ENCODE results near the gene KIRREL3.

KIRREL3 gene

DNA sequence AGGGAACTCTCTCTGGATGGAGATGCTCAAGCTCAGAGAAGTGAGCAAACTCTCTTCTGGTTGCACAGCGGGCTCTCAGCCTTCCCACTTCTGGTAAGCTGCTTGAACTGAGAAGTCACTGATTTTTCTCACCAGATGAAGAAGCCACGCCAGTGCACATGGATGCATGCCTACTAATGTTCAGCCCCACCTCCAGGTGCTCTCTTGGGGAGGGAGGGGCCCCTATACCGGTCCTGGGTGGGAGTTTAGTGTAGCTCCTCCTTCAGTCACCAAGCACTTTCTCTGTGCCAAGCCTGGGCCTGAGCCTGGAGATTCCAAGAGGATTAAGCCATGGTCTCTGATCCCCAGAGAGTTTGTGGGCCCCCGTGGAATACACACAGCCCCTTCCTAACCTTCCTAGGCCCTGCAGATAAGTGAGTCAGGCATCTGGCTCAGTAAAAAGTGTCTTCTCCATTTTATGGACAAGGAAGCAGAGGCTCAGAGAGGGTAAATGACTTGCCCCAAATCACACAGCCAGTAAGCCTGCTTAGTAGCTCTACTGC lies 502.9 kb downstream of the KIRREL3 start:
- DNase-seq = no peak

- no peak for DNase-seq
These were observed 503.8 kb downstream of the KIRREL3 start for GRCh38 chr11:126496576-126497337.

DNA sequence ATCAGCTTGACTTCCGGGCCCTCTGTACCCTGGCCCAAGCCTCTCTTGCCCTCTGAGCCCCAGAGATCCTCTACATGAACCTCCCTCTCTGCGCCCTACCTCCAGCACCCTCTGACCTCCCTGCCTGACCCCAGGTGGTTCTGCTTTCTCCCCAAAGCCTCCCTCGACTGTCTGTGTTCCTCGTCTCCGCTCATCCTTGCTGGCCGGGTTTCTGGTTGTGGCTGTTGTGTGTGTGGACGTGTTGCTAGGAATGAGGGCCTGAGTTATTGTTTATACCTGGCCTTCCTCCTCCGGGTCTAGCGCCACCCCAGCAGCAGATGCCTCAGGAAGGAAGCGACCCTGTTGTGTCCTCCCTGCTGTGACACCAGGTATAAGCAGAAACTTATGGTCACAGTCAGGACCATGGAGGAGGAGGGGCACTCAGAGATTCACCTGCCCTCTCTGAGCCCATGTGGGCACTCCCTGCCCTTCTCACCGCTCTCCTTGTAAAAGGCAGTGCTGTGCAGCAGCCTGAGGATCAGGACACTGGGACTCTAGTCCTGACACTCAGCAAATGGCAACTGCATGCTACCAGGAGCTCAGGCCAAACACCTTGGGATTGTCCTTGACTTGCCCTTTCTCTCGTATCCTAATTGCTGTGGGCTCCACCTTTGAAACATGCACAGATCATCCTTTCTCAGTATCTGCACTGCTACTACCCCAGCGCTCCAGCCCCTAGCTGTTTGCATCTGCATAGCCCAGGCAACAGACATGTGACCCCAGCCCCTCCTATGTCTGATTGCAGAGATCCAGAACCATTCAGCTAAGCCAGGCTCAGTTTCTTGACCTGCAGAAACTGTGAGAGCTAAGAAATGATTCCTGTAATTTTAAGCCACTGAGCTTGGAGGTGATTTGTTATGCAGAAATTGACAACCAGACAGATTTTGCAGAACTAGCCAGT lies 505.0 kb downstream of the KIRREL3 start:
- DNase-seq = no peak

GRCh38 chr11:126494831-126495230 lies 505.7 kb downstream of the KIRREL3 start:
- DNase-seq = no peak

- DNase-seq = no peak
These were observed 508.1 kb downstream of the KIRREL3 start for GRCh38 chr11:126492331-126493082.

DNA sequence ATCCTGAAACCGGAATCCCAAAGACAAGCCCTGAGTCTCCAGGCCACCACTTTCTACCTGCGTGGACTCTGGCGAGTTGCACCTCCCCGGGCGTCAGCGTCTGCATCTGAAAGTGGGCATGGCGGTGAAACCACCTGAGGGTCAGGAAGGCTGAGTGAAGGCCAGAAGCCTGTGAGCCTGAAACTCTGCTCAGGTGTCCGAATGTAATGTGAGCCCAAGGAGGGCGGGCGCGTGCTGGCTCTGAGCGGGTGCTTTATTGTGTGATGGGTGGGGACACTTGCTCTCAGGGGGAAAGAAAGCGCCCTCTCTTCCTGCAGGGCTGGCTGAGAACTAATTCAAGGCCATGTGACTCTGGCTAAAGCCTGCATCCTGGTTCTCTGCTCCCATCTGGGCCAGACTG lies 509.5 kb downstream of the KIRREL3 start:
- no peak for DNase-seq

DNA sequence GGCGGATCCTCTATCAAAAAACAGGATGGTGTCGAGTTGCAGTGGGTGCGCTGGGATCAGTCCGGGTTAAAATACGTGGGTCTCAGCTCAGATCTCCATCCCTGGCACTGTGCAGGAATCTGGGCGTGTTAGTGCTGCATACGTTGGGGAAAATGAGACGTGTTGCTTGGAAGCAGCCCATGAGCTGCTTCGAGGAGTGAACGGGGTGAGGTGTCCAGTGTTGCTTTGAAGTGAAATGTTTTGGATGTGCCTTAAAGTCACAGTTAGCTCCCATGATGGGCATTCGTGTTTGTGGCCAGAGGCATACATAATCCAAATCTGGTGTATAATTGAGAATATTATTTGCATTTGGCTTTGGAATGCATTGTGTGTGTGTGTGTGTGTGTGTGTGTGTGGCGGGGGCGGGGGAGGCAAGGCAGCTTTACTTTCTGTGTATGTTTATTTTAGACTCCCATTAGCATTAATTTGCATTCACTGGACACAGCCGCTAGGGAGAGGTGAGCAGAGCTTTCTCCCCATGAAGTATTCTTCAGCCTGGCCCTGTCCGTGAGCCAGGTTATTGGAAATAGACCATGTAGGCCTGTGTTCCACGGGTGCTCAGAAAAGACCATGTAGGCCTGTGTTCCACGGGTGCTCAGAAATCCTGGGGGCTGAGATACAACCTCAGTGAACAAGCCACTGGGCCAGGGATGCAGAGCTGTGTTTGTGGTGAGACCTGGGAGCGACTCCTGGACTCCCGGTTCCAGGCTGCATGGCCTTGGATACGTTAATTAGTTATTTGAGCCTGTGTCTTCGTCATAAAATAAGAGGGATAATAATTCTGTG lies 510.5 kb downstream of the KIRREL3 start:
- DNase-seq = no peak

- no peak for DNase-seq
These were observed 511.8 kb downstream of the KIRREL3 start for GRCh38 chr11:126488591-126489370.

DNA sequence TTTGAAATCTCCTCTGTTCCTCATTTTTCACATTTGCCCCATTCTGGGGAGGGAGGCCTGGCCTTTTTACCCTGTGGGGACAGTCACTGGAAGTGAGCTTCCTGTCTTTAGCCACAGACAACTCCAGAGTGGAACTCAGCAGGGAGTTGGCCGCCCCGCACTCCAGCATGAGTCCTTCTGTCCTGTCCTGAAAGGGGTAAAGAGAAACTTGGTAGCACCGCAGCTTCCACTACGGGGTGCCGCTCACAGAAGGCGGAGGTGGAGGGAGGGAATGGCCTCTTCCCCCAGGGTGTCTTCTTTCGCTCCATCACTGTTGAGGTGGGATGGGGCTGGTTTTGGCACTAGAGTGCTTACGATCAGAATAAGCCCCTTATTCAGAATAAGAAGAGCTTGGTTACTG lies 512.9 kb downstream of the KIRREL3 start:
- DNase-seq = no peak

GRCh38 chr11:126485986-126486635 lies 514.5 kb downstream of the KIRREL3 start:
- DNase-seq = no peak

DNA sequence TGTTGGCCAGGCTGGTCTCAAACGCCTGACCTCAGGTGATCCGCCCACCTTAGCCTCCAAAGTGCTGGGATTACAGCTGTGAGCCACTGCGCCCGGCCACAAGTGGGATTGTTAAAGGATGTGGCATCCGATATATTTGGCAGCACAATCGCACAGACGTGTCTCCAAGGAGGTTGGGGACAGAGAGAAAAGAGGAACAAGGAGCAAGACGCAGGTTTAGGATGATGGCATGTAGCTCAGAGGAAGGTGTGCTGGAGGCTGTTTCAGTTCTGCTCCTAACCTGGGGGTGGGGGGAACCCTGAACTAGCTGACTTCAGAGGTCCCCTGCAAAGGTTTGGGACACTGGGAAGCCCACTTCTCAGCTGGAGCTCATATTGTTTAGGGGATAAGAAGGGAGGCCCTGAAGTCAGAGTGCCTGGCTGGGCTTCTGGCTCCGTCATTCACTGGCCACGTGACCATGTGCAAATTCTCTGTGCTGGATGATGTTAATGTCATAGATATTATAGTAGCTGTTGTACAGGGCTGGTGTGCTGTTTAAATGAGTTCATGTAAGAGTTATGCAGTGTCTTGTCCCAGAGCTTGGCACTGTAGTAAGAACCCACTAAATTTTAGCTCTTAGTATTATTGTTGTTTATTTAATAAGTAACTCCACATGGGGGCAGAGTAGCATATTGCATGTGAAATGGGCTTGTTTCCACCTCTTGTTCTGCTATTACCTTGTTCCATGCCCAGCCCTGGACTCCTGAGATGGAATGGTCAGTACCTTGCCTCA lies 515.4 kb downstream of the KIRREL3 start:
- DNase-seq = no peak

DNA sequence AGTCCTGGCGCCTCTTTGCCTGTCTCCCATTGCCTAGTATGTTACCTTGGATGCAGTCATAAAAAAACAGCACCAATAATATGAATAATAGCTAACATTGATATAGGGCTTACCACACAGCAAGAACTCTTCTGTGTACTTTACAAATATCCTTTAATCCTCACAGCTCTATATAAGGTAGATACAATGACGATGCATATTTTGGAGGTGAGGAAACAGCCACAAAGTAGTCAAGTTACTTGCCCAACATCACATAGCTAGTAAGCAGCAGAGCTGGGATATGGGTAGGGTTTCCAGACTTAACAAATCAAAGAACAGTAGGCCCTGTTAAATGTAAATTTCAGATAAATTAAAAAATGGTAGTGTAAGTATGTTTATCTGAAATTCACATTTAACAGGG lies 516.3 kb downstream of the KIRREL3 start:
- DNase-seq = no peak

DNA sequence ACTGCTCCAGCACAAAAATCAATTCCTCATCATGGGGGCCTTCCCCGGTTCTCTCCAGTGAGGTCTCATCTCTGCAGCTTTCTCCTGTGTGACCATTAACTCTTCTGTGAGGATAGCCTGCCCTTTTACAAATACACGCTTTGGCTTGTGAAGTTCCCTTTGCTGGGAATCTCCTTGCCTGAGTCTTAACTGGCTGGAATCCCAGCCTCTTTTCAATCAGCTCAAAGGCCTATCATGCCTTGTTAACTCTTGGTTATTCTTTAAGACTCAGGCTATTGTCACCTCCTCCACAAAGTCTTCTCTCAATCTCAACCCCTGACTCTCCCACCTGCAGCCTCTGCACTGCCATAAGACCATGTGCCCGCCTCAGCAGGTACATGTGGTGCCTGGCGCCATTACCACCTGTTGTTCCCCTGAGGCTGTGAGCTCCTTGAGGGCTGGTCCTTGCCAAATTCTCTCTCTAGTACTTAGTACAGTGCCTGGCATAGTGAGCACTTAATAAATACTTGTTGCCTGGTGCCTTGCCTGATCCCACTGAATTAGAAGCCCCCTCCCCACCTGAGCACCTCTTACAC lies 516.9 kb downstream of the KIRREL3 start:
- no peak for DNase-seq

- no peak for DNase-seq
These were observed 517.9 kb downstream of the KIRREL3 start for GRCh38 chr11:126482586-126483108.

- no peak for DNase-seq
These were observed 519.3 kb downstream of the KIRREL3 start for GRCh38 chr11:126481303-126481680.

GRCh38 chr11:126480410-126481302 lies 519.9 kb downstream of the KIRREL3 start:
- peak; percentile 86 for DNase-seq

DNA sequence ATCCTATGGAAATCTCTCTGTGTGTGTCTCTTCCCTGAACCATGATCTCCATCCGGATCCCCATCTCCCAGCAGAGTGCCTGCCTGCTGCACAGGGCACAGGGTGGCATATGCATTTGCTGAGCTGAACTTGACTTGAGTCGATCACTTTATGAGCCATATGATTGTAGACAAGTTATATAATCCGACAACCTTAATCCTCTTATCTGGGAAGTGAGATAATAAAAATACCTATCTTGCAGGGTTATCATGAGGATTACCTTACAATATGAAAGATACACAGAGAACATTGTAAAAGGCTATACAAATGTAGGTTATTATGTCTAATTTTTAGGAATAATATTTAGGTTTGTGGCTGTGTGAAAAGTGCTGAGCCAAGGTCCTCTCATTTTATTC lies 520.6 kb downstream of the KIRREL3 start:
- no peak for DNase-seq

Data from activated CD4-positive, alpha-beta T cell treated with anti-CD3 and anti-CD28 coated beads, Interleukin-2, Interleukin-6, amounts not matched to agents 100 ng/mL and 50 ng/mL, durations not matched to agents 16 hours and 8 hours (primary cell).